Fibroblast of lung (primary cell): ENCODE measurements around the gene CNGA1. TPM values are rescaled to one million over a fixed set of nuclear protein-coding genes. Genes with fewer than 3 reads are reported as not detected.

Experiments used
- DNase-seq, 2 donors: peaks; one replicate each; pipeline versions ENCODE4 v3.0.0 to v3.0.0-alpha.2; 2010; ENCODE audit warnings: low read depth in 2 of 2
- H2AFZ ChIP-seq: 2 replicates; pipeline ENCODE4 v1.5.1; 2012; ENCODE audit warnings: low read length, control low read depth, inconsistent platforms
- H3K27ac ChIP-seq: 2 replicates; pipeline ENCODE4 v1.5.1; 2011; ENCODE audit warnings: low read length, control low read depth; ENCODE audit not compliant: insufficient read depth
- H3K27me3 ChIP-seq: 2 replicates; pipeline ENCODE4 v1.5.1; 2011; ENCODE audit warnings: mild to moderate bottlenecking, low read length; ENCODE audit not compliant: control insufficient read depth, insufficient read depth
- H3K36me3 ChIP-seq: 2 replicates; pipeline ENCODE4 v1.5.1; 2011; ENCODE audit warnings: low read length; ENCODE audit not compliant: control insufficient read depth, insufficient read depth
- H3K4me1 ChIP-seq: 2 replicates; pipeline ENCODE4 v1.5.1; 2011; ENCODE audit warnings: low read length; ENCODE audit not compliant: control insufficient read depth, insufficient read depth; ENCODE audit errors: extremely low read depth
- H3K4me2 ChIP-seq: 2 replicates; pipeline ENCODE4 v1.5.1; 2011; ENCODE audit warnings: low read length, control low read depth; ENCODE audit not compliant: insufficient read depth; ENCODE audit errors: extremely low read depth
- H3K4me3 ChIP-seq, 4 experiments: fragments of 200-600 bp in 1 of 4; sonication (generic) in 1 of 4; replicated peaks in 1 of 4; 2 replicates each; pipeline ENCODE4 v1.5.1; 2011 to 2016; ENCODE audit warnings: low read length in 4 of 4, low read depth in 3 of 4, mild to moderate bottlenecking in 3 of 4, control low read depth in 2 of 4, inconsistent platforms in 1 of 4, mixed read lengths in 1 of 4; ENCODE audit not compliant: insufficient read depth in 1 of 4; ENCODE audit errors: control extremely low read depth in 1 of 4
- H3K79me2 ChIP-seq: 2 replicates; pipeline ENCODE4 v1.5.1; 2012; ENCODE audit warnings: mild to moderate bottlenecking, low read length, inconsistent platforms; ENCODE audit not compliant: control insufficient read depth, insufficient read depth
- H3K9ac ChIP-seq: 2 replicates; pipeline ENCODE4 v1.5.1; 2011; ENCODE audit warnings: mild to moderate bottlenecking, low read length, control low read depth; ENCODE audit not compliant: insufficient read depth
- H3K9me3 ChIP-seq: 2 replicates; pipeline ENCODE4 v1.5.1; 2012; ENCODE audit warnings: low read depth, low read length; ENCODE audit not compliant: control insufficient read depth, insufficient read depth
- H4K20me1 ChIP-seq: 2 replicates; pipeline ENCODE4 v1.5.1; 2011; ENCODE audit warnings: low read length; ENCODE audit not compliant: control insufficient read depth, insufficient read depth; ENCODE audit errors: extremely low read depth
- EZH2 ChIP-seq: IDR thresholded peaks from 2 replicates; pipeline ENCODE4 v1.5.1; 2012; ENCODE audit warnings: low read length, control low read depth, mild to moderate bottlenecking; ENCODE audit errors: missing control alignments
- polyA plus RNA-seq, 2 donors: library from polyadenylated mRNA; depleted of rRNA in 1 of 2; stranded (reverse) in 1 of 2; unstranded in 1 of 2; fragments of >200 nt; gene quantifications; 2 replicates each; pipeline ENCODE4 v1.2.1, GENCODE V29; 2011 to 2012; ENCODE audit warnings: missing spikeins in 1 of 2
- total RNA-seq: library from RNA; depleted of rRNA; stranded (reverse); fragments of >200 nt; gene quantifications from 2 replicates; pipeline ENCODE4 v1.2.1, GENCODE V29; 2014
- TF ChIP-seq, protein P1 (sequence below), 2 donors: IDR thresholded peaks in 1 of 2; conservative IDR thresholded peaks in 1 of 2; 1 replicate in 1 of 2; 2 replicates in 1 of 2; pipeline ENCODE4 v1.5.1; 2011 to 2012; ENCODE audit warnings: low read length in 2 of 2, control low read depth in 1 of 2, inconsistent platforms in 1 of 2, low read depth in 1 of 2, mild to moderate bottlenecking in 1 of 2

Gene CNGA1
- total and polyA plus RNA-seq, 2 donors (not counting 1 experiment from before 2014, with no cell fraction given), result not detected

GRCh38 chr4:48033412-48033811 is 16.9 kb upstream of the CNGA1 start:
- Histone ChIP-seq H3K27me3 (no peaks in the 10 kb centered on the region), H3K36me3 (no peaks in the 10 kb centered on the region), H3K9ac (no peak overlapping the region), H4K20me1 (no peaks in the 10 kb centered on the region), H3K27ac (no peak overlapping the region), H3K4me1 (no peaks in the 10 kb centered on the region), H2AFZ (no peak overlapping the region), H3K4me2 (no peak overlapping the region), H3K79me2 (no peaks in the 10 kb centered on the region), H3K4me3 (no peak overlapping the region), H3K9me3 (no peaks in the 10 kb centered on the region)
- DNase-seq, result no peak
- TF ChIP-seq, protein P1, sequence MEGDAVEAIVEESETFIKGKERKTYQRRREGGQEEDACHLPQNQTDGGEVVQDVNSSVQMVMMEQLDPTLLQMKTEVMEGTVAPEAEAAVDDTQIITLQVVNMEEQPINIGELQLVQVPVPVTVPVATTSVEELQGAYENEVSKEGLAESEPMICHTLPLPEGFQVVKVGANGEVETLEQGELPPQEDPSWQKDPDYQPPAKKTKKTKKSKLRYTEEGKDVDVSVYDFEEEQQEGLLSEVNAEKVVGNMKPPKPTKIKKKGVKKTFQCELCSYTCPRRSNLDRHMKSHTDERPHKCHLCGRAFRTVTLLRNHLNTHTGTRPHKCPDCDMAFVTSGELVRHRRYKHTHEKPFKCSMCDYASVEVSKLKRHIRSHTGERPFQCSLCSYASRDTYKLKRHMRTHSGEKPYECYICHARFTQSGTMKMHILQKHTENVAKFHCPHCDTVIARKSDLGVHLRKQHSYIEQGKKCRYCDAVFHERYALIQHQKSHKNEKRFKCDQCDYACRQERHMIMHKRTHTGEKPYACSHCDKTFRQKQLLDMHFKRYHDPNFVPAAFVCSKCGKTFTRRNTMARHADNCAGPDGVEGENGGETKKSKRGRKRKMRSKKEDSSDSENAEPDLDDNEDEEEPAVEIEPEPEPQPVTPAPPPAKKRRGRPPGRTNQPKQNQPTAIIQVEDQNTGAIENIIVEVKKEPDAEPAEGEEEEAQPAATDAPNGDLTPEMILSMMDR (conservative IDR thresholded peaks at IDR 0.05 in 1 of 2, IDR thresholded peaks at IDR 0.05 in 1 of 2; ENCODE audit: low read depth in 1 of 2, low read length in 2 of 2), result no peak
- TF ChIP-seq EZH2, result no peak

DNA sequence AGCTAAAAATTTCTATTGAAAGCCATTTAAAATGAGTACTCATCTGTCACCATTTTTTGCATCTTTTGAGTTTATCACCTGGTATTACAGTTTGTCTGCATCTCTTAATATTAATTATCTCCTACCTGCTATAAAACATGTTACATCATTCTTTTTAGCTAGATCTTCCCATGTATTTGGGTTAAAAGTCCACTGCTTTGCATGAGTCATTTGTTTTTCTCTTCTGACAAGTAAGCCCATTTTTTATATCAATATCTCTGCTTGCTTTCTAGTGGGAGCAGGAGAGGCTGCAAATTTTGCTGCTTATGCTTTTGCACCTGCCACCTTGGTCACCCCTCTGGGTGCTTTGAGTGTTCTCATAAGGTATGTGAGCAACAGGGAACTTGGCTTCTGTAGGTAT is 16.2 kb upstream of the CNGA1 start:
- H3K36me3 ChIP-seq, result no peaks in the 10 kb centered on the region

DNA sequence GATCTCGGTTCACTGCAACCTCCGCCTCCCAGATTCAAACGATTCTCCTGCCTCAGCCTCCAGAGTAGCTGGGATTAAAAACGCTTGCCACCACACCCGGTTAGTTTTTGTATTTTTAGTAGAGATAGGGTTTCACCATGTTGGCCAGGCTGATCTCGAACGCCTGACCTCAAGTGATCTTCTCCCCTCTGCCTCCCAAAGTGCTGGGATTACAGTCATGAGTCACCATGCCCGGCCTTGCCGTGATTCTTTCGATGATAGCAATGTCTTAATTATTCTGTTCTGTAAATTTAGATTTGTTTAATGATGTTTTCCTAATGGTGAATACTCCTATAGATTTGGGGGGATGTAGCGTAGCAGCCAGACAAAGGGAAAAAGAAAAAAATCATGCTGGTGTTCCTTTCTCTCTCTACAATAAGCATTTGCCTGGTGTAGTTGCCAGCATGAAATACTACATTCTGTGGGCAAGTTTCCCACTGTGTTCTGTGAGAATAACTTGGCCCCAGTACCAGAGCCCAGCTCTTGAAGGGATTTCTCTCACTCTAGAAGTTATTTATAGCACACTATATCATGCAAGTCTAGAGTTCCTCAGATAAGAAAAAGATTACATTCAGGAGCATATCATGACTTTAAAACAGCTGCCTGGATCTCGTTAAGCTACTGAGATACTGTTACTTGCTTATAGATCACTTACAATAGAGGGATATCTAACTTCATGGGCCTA is 15.5 kb upstream of the CNGA1 start:
- peak; percentile 62 to 79 for DNase-seq

More for the DNA sequence above, 16.2 kb upstream of the CNGA1 start:
- Histone ChIP-seq H3K79me2 (no peaks in the 10 kb centered on the region), H3K4me2 (no peak overlapping the region), H3K27me3 (no peaks in the 10 kb centered on the region), H3K4me3 (no peak overlapping the region), H3K9ac (no peak overlapping the region), H2AFZ (no peak overlapping the region), H3K9me3 (no peaks in the 10 kb centered on the region), H4K20me1 (no peaks in the 10 kb centered on the region), H3K4me1 (no peaks in the 10 kb centered on the region), H3K27ac (no peak overlapping the region)
- DNase-seq, result peak in 1 of 2 donors; percentile 6
- TF ChIP-seq EZH2, result no peak
- TF ChIP-seq, protein P1 (conservative IDR thresholded peaks at IDR 0.05 in 1 of 2, IDR thresholded peaks at IDR 0.05 in 1 of 2; ENCODE audit: low read depth in 1 of 2, low read length in 2 of 2), result no peak

More for the DNA sequence above, 15.5 kb upstream of the CNGA1 start:
- Histone ChIP-seq H3K27ac (no peak overlapping the region), H3K9me3 (no peaks in the 10 kb centered on the region), H3K4me1 (no peaks in the 10 kb centered on the region), H2AFZ (no peak overlapping the region), H3K4me3 (no peak overlapping the region), H3K36me3 (no peaks in the 10 kb centered on the region), H3K4me2 (no peak overlapping the region), H4K20me1 (no peaks in the 10 kb centered on the region), H3K79me2 (no peaks in the 10 kb centered on the region), H3K27me3 (no peaks in the 10 kb centered on the region), H3K9ac (no peak overlapping the region)
- TF ChIP-seq, protein P1 (conservative IDR thresholded peaks at IDR 0.05 in 1 of 2, IDR thresholded peaks at IDR 0.05 in 1 of 2; ENCODE audit: low read depth in 1 of 2, low read length in 2 of 2), result no peak
- TF ChIP-seq EZH2, result no peak
